ENCODE results near the gene CEP55.
"Not testable (repeated sequence)": the region's sequence is repeated elsewhere in the genome, so short reads cannot be mapped to it uniquely, and the experiment has no call there.

Gene CEP55

DNA sequence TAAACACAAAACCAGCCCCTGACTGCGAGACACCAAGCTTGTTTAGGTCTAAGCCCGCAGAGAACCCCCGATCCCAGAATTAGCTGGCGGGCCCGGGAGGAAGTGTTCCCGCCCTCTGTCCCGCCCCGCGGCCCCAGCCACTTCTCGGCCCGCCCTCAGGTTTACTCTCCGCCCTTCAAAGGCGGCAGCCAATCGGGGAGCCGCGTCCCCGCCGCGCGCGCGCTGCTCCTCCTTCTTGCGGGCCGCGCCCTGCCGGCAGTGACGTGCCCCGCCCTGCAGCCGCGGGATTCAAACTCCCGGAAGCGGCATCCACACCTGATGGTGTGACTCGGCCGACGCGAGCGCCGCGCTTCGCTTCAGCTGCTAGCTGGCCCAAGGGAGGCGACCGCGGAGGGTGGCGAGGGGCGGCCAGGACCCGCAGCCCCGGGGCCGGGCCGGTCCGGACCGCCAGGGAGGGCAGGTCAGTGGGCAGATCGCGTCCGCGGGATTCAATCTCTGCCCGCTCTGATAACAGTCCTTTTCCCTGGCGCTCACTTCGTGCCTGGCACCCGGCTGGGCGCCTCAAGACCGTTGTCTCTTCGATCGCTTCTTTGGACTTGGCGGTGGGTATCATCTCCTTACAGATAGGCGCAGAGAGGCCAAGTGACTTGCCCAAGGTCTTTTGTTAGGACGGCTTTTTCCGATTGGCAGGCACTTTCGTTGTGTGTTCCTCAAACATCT, at the start of gene CEP55:
Gene CEP55 (plus strand): TSS at position 291 of the 720 bp plus-strand sequence. CDS start 3,440 bp downstream, outside the sequence.
- DNase-seq (ENCODE audit: low spot score), result peak; percentile 90

DNA sequence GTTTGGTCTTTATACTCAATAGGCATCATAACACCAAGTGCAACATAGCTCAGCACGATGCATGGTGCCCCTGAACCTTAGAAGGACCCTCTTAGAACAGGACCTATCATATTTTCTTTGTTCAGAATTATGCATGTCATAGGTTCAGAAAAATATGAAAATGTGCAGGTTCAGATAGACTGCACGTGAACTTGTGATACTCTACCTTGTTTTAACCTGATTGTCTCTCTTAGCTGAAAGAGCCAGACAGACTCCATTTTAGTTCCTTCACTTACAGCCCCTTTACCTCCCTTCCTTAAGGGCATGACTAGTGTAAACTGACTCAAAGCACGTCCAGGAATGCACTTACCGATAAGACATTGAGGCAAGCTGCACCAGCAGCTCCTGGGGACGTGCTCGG, 49.4 kb upstream of the CEP55 start:
- DNase-seq (ENCODE audit: low spot score), result no peak

DNA sequence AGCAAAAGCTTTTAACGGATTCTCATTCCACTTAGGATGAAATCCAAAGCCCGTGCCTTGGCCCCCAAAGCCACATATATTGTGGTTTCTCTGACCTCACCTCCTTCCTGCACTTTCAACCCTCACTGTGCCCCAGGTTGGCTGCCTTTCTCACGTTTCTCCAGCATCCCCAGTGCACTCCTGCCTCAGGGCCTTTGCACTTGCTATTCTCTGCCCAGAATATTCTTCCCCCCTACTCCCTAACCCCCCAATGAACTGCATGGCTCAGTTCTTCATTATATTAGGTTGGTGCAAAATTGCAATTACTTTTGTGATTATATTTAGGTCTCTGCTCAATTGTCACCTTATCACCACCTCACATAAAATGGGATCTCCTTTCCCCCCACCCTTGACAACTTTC, 48.4 kb upstream of the CEP55 start:
- DNase-seq (ENCODE audit: low spot score), result no peak

DNA sequence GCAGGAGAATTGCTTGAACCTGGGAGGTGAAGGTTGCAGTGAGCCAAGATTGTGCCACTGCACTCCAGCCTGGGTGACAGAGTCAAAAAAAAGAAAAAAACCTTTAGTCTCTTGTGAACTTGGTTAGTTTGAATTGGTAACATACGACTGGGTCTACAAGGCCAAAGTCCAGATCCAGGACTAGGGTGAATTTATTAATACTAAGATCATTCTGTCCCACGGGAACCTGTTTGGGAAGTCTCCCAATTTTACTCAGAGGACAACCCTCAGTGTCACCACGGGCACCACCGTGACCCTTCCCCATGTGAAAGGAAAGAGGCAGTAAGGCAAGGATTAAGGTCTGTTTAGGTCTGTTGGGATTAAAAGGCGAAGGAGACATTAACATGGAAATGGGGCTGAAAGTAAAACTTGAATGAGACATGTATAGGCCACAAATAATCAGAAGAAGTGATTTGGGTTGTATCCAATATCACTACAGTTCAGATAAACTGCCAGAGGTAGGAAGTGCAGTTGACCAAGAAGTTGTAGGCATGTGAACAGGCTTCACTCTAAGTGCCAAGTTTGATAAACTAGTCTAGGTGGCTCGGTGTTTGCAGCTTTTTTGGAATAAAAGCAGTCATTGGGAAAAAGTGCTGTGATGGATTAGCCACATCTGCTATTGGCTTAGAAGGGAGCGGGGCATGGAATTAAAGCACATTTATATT, 45.0 kb upstream of the CEP55 start:
- DNase-seq (ENCODE audit: low spot score), result no peak

DNA sequence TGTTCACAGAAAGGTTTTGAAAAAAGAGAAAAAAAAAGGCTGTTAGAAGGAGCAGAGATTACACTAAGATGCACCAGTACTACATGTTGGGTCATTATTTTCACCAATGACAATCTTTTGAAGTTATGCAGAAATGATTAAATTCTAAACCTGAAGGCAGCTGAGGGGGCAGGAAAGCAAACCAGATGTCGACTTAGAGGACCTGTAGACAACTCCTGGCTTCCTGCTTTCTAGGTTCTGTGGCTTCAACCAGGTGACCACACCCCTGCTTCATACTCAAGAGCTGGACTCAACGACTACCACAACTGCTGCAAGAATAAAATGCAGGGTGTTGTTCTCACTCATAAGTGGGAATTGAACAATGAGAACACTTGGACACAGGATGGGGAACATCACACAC, 44.3 kb upstream of the CEP55 start:
- no peak for DNase-seq (ENCODE audit: low spot score)

DNA sequence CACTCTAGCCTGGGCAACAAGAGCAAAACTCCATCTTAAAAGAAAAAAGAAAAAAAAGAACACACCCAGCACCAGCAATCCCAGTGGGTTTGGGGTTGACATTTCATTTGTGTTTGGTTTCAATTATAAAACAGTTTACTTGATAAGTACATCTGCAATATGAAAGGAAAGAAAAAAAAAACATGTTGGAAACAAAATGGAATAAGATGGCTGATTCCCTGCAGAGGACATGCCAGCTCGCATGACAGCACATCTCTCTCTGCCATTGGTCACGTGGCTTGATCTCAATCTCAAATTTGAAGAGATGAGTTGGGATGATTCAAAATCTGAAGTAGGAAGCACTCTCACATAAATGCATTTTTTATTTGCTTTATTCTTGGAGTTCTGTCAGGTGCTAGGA, 42.3 kb upstream of the CEP55 start:
- no peak for DNase-seq (ENCODE audit: low spot score)

DNA sequence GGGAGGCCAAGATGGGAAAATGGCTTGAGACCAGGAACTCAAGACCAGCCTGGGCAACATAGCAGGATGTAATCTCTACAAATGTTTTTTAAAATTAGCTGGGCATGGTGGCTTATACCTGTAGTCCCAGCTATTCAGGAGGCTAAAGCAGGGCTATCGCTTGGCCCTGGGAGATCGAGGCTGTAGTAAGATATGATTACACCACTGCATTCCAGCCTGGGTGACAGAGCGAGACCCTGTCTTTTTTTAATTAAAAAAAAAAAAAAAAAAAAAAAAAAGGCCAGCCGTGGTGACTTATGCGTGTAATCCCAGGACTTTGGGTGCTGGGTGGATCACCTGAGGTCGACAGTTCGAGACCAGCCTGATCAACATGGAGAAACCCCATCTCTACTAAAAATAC, 41.7 kb upstream of the CEP55 start:
- no peak for DNase-seq (ENCODE audit: low spot score)

DNA sequence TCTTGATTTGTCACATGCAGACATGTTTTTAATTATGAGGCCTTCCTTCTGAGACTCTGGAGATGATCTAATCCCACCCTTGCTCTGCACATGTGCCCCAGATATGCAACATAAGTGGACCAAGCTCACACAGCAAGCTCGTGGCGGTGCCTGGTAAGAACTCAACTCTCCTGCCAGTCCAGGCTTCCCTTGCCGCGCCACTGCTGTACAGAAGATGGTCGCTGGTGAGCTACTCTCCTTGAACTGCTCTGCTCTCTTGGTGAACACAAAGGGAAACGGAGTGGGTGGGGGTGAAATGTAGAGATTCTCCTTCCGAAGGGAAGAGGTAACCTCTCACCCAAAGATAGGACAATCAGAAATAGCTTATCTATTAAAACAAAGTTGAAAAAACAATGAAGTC, 39.9 kb upstream of the CEP55 start:
- DNase-seq (ENCODE audit: low spot score), result no peak

DNA sequence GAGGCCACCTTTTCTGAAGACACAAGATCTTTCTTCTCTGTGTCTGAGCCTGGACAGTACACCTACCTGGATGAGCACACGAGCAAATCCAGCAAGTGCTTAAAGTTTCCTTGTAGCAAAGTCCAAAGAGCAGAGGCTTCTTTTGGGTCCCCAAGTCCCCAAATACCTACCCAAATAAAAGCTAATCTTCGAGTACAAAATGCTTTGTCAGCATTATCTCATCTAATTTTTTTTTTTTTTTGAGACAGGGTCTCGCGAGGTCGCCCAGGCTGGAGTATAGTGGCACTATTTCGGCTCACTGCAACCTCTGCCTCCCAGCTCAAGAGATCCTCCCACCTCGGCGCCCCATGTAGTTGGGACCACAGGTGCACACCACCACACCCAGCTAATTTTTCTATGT, 38.9 kb upstream of the CEP55 start:
- DNase-seq (ENCODE audit: low spot score), result no peak

DNA sequence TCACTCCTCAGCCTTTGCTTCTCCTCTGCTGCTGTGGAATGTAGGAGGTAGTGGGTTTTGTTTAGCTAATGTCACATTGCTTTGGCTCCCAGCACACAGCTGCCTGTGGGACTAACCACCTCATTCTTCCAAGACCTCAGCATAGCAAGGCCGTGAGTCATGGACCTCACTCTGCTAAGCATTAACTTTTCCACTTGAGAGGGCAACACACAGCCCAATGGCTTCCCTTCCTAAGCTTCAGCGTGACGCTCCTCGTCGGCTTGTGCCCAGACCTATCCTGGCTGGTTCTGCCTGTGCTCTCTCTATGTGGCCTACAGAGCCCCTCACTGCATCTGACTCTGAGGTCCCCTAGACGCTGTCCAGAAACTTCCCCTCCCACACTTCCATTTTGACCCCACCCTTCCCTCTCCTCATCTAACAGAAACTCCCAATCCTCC, 37.6 kb upstream of the CEP55 start:
- no peak for DNase-seq (ENCODE audit: low spot score)

DNA sequence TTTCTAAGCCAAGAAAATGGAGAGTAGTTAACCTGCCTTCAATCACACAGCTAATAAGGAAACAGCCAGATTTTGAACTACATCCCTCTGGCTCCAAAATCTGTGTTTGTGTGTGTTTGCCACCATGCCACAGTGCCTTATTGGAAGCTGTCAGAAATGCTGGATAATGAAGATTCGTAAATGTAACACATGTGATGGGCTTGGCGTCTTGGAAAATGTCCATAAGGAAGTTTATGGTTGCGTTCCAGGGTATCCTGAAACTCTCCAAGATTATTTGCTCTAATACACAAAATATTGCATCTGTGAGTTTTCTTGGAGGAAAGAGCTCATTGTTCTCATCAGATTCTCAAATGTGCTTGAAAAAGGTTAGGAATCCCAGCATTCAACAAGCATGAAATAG, 36.9 kb upstream of the CEP55 start:
- DNase-seq (ENCODE audit: low spot score), result no peak

DNA sequence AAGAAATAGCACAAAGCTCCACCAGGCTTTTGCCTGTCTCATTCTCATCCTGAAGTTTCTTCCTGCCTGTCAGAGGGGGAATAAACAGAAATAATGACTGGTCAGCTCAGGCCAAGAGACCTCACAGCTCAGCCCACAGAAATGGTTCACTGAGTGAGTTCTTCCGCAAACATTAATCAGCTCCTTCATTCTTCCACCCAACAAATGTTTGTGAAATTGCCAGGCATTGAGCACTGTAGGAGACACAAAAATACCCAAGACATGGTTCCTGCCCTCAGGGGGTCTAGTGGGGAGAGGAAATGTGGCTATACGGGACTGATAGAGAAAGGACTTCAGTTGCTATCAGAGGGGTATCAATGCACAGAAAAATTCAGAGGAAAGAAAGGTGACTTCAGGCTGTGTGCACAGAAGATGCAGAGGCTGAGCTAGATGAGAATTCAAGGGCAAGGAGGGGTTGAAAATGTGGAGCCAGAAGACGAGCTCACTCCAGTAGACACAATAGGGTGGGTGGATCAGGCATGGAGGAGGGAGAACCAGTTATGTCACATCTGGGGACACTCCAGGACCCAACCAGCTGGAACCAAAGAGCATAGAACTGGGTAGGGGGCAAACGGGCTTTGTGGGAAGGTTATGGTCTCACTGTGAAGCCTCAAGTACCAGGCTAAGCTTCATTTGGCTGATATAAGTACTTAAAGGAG, 35.2 kb upstream of the CEP55 start:
- DNase-seq (ENCODE audit: low spot score), result no peak

DNA sequence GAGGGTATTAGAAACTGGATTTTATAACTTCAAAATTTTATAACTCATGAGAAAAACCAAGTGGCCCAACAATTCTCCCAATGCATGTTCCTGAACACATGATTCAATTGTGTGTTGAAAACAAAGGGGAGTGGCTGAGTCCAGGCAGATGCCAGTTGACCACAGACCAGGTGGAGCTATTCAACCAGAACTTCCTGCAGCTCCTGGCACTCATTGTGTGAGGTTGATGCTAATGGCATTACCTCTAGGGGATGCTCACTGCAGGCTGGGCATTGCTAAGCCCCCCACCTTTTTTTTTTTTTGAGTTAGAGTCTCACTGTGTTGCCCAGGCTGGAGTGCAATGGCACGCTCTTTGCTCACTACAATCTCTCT, 34.6 kb upstream of the CEP55 start:
- DNase-seq (ENCODE audit: low spot score), result no peak

DNA sequence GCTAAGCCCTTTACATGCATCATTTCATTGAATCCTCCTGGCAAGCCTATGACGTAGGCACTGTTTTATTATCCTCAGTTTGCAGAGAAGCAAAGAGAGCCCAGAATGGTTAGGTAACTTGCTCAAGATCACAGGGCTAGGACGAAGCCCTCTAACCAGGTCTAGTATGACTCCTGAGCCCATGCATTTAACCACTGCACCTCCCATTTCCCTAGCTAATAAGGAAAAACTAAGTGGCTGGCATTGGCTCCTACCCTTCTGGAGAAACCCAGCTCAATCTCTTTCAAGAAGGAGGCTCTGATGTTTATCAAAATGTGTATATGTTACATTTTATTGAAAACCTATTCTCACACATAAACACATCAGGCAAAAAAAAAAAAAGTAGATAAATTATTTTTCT, 34.0 kb upstream of the CEP55 start:
- no peak for DNase-seq (ENCODE audit: low spot score)

DNA sequence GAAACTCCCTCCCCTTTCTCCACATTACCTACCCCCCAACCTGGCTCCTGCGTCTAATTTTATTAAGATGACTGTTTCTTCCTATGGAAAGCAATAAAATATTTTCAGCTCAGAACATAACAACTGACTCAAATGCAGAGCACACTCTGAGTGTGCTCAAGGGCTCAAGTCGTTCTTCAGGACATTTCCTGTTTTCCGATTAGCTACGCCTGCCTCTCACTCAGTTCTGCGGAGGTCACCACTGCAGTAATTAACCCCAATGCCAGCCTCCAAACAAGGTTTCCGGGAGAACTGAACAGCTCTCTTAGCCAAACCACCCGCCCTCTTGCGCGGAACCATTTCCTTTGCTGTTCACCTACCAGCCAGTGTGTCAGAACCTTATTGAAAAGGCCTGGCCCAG, 33.5 kb upstream of the CEP55 start:
- DNase-seq (ENCODE audit: low spot score), result no peak

DNA sequence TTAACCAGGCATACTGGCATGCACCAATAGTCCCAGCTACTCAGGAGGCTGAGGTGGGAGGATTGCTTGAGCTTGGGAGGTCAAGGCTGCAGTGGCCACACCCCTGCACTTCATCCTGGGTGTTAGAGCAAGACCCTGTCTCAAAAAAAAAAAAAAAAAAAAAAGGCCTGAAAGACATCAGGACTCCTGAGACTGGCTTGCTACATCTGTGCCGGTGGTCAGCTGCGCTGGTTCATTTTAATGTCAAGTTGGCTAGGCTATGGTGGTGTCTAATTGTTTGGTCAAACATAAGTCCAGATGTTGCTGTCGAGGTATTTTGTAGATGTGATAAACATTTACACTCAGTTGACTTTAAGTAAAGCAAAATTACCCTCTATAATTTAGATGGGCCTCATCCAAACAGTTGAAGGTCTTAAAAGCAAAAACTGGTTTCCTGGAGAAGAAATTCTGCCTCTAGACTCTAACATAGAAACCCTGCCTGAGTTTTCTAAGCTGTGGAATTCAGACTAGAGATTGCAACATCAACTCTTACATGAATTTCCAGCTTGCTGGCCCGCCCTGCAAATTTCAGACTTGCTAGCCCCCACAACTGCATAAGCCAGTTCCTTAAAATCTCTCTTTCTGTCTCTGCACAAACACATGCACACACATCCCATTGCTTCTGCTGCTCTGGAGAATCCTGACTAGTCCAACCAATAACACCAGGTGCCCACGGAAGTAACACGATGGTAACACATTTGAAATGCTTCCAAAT, 32.5 kb upstream of the CEP55 start:
- no peak for DNase-seq (ENCODE audit: low spot score)

DNA sequence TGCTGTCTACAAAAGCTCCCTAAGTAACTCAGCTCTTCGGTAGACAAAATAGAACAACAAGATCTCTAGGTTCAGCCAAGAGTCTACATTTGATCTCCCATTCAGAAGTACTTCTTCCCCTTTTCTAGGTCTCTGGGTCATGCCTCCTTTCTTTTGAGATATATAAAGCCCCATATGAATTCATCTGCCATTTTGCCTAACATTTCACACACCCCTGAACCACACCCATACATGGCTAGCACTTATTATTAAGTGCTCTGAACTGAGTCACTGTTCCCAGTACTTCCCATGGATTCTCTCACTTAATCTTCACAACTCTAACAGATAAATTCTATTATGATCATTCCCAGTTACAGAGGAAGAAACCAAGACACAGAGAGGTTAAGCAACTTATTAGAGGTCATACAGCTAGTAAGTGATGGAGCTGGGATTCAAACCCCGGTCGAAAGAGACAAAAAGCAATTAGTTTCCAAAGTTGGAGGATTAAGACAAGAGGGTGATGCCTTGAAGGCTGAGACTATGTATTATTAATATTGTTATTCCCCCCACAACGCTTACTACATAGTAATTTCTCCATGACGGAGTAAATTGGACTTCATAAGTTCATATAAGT, 31.5 kb upstream of the CEP55 start:
- no peak for DNase-seq (ENCODE audit: low spot score)

DNA sequence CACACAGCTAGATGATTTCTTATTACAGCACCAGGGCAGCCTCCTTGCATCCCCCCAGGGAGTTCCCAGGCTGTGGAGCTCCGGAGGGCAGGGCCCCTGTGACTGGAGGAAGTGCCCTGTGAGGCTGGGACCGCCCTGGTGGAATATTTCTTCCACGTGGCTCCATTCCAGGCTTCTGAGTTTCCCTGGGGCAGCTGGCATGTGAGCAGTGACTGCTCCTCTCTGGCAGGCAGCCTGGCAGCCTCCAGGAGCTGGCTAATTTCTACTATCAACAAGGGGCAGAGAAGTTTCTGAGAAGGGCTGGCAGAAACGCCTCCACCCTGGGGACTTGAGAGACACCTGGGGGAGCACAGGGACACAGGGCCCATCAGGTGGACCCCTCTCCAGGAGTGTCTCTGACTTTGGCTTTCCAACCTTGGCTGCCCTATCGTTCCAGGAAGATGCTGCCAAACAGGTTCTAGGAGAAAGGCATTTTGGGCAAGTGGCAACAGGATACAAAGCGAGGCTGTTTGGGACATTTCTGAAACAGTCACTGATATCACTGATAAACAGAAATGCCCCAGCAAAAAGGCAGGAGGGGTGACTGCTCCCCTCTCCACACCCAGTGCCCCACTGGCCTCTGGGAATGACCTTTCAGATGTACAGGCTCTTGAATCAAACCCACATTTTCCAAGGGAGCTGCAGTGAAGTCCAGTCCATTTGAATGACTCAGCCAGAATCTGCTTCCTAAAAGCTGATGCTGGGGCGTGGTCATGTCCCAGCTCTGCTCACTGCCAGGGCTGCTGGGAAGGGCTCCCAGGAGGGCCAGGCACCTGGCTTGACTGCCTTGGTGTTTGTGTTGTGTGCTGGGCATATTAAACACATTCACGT, 30.4 kb upstream of the CEP55 start:
- DNase-seq (ENCODE audit: low spot score), result no peak

DNA sequence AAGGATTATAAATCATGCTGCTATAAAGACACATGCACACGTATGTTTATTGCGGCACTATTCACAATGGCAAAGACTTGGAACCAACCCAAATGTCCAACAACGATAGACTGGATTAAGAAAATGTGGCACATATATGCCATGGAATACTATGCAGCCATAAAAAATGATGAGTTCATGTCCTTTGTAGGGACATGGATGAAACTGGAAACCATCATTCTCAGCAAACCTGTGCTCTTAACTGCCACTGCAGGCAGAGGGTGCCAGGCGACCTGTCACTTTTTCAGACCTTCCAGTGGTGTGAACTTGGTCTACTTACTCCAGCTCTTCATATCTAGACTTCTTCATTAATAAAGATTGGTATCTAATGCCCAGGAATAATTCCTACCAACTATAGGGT, 28.8 kb upstream of the CEP55 start:
- DNase-seq (ENCODE audit: low spot score), result not testable (repeated sequence)

DNA sequence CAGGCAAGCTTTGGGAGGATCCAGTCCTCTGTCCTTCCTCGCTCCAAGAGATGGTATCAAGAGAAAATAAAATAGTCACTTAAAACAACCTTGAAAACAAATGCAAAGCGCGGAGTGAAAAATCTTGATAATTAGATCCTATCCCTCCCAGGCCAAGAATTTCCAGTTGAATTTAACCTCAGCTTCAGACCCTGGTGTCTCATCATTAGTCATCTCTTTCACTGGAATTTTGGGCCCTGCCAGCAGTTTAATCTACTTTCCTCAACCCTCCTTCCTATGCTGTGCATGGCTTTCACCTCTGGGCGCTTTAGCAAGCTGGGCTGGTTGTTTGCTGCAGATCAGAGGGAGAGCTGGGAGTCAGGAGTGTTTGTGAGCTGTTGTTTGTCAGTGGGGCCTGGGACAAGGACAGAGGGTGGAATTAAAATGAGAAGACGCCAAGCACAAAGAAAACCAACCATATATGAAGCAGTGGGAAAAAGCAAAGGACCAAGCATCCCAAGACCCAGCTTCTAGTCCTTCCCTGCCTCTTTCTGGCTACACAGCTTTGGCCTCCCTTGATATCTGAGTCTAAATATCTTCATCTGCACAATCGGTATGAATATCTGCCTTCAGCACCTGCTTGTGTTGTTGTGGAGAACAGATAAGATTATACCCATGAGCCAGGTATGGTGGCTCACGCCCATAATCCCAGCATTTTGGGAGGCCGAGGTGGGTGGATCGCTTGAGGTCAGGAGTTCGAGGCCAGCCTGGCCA, 27.8 kb upstream of the CEP55 start:
- DNase-seq (ENCODE audit: low spot score), result no peak
